GM19351 (cell line): Measurements from ENCODE around the gene SETD1A.

Experiments
- ATAC-seq: cut with Tn5 transposase; IDR thresholded peaks from one replicate; pipeline ENCODE4 v1.9.1; 2021; ENCODE audit warnings: mild to moderate bottlenecking, moderate library complexity; ENCODE audit not compliant: unreplicated experiment

SETD1A gene

GRCh38 chr16:30953111-30953510, 4.4 kb upstream of the SETD1A start:
- ATAC-seq, result no peak

- no peak for ATAC-seq
Observed at GRCh38 chr16:30953511-30954124, 3.9 kb upstream of the SETD1A start.

- no peak for ATAC-seq
Observed at GRCh38 chr16:30954993-30955392, 2.6 kb upstream of the SETD1A start.

GRCh38 chr16:30956601-30957455, 726 bp upstream of the SETD1A start:
- ATAC-seq, result peak; percentile 56

- ATAC-seq, result peak; percentile 31
Observed at GRCh38 chr16:30958175-30959079, 873 bp downstream of the SETD1A start.

- no peak for ATAC-seq
Observed at GRCh38 chr16:30961384-30961783, 3.8 kb downstream of the SETD1A start.

GRCh38 chr16:30963925-30964511, 6.5 kb downstream of the SETD1A start:
- ATAC-seq, result no peak

GRCh38 chr16:30964574-30965226, 7.1 kb downstream of the SETD1A start:
- no peak for ATAC-seq

- ATAC-seq, result no peak
Observed at GRCh38 chr16:30965436-30965835, 7.9 kb downstream of the SETD1A start.

GRCh38 chr16:30966033-30966619, 8.6 kb downstream of the SETD1A start:
- no peak for ATAC-seq

- no peak for ATAC-seq
Observed at GRCh38 chr16:30967795-30968194, 10.2 kb downstream of the SETD1A start.

- ATAC-seq, result no peak
Observed at GRCh38 chr16:30969246-30969842, 11.8 kb downstream of the SETD1A start.

- ATAC-seq, result no peak
Observed at GRCh38 chr16:30971298-30971697, 13.7 kb downstream of the SETD1A start.

- ATAC-seq, result no peak
Observed at GRCh38 chr16:30972872-30973271, 15.3 kb downstream of the SETD1A start.

- no peak for ATAC-seq
Observed at GRCh38 chr16:30974348-30974747, 16.8 kb downstream of the SETD1A start.

- no peak for ATAC-seq
Observed at GRCh38 chr16:30976486-30976885, 18.9 kb downstream of the SETD1A start.

GRCh38 chr16:30977502-30977901, 19.9 kb downstream of the SETD1A start:
- ATAC-seq, result no peak

GRCh38 chr16:30979170-30980022, 21.8 kb downstream of the SETD1A start:
- ATAC-seq, result no peak

GRCh38 chr16:30980023-30980371, 22.4 kb downstream of the SETD1A start:
- ATAC-seq, result no peak
